Endodermal cell (in vitro differentiated cells): ENCODE results near the gene CCSER1. TPM values are rescaled to one million over a fixed set of nuclear protein-coding genes. Genes with fewer than 3 reads are reported as not detected.

ENCODE experiments used
- DNase-seq: peaks from one replicate; pipeline ENCODE4 v3.0.0-alpha.2; 2017
- H3K27ac ChIP-seq: 2 replicates; pipeline ENCODE4 v1.5.1; 2013; ENCODE audit warnings: mild to moderate bottlenecking, low read depth, low read length, moderate library complexity
- H3K27me3 ChIP-seq: 2 replicates; pipeline ENCODE4 v1.6.1; 2013; ENCODE audit warnings: mild to moderate bottlenecking, low read length, moderate library complexity; ENCODE audit not compliant: insufficient read depth, control insufficient read depth, poor library complexity, severe bottlenecking
- H3K36me3 ChIP-seq: 2 replicates; pipeline ENCODE4 v1.7.0; 2013; ENCODE audit warnings: mild to moderate bottlenecking, low read length, moderate library complexity; ENCODE audit not compliant: control insufficient read depth, insufficient read depth
- H3K4me1 ChIP-seq: one replicate; pipeline ENCODE4 v1.7.0; 2013; ENCODE audit warnings: low read length; ENCODE audit not compliant: control insufficient read depth, insufficient read depth
- H3K4me3 ChIP-seq: 2 replicates; pipeline ENCODE4 v1.5.1; 2013; ENCODE audit warnings: mild to moderate bottlenecking, low read length, moderate library complexity
- H3K9ac ChIP-seq: 2 replicates; pipeline ENCODE4 v1.6.1; 2013; ENCODE audit warnings: mild to moderate bottlenecking, low read length, moderate library complexity; ENCODE audit not compliant: poor library complexity, severe bottlenecking; ENCODE audit errors: extremely low read depth
- H3K9me3 ChIP-seq: 2 replicates; pipeline ENCODE4 v1.6.1; 2013; ENCODE audit warnings: mild to moderate bottlenecking, low read length, moderate library complexity; ENCODE audit not compliant: control insufficient read depth
- H3K27ac Mint-ChIP-seq: 2 replicates; pipeline ENCODE4 v1.8.0; 2020; ENCODE audit warnings: mixed read lengths
- H3K27me3 Mint-ChIP-seq: 2 replicates; pipeline ENCODE4 v1.8.0; 2021; ENCODE audit warnings: mild to moderate bottlenecking, mixed read lengths; ENCODE audit not compliant: insufficient read depth
- H3K36me3 Mint-ChIP-seq: 2 replicates; pipeline ENCODE4 v1.8.0; 2020; ENCODE audit warnings: low read depth, mixed read lengths
- H3K4me1 Mint-ChIP-seq: 2 replicates; pipeline ENCODE4 v1.8.0; 2020; ENCODE audit warnings: mixed read lengths
- H3K4me3 Mint-ChIP-seq: 2 replicates; pipeline ENCODE4 v1.8.0; 2020; ENCODE audit warnings: mild to moderate bottlenecking, moderate library complexity, mixed read lengths
- H3K9me3 Mint-ChIP-seq: 2 replicates; pipeline ENCODE4 v1.8.0; 2020; ENCODE audit warnings: mild to moderate bottlenecking, mixed read lengths
- WGBS, 2 experiments: methylation state at CpG; one replicate each; pipeline versions ENCODE4 v1.1.5 to v1.1.7; 2013; ENCODE audit warnings: missing lambda C conversion rate in 2 of 2, mixed read lengths in 1 of 2; ENCODE audit not compliant: insufficient coverage in 1 of 2, insufficient read length in 1 of 2; 5-methylcytosine and 5-hydroxymethylcytosine counted together
- long read RNA-seq, 4 experiments: library from polyadenylated mRNA in 2 of 4; library from RNA in 1 of 4; library from capped mRNA in 1 of 4; stranded (forward) in 3 of 4; unstranded in 1 of 4; transcript quantifications; one replicate each; pipeline ENCODE4 v2.0.0, GENCODE V29; 2020 to 2021; ENCODE audit warnings: inconsistent platforms in 1 of 4
- polyA plus RNA-seq, 2 experiments: library from polyadenylated mRNA; stranded (reverse); fragments of 50-300 nt; gene quantifications; one replicate each; pipeline ENCODE4 v1.2.3, GENCODE V29; 2013
- total RNA-seq, 2 donors: library from RNA; stranded (reverse); fragmentation: NEBNext Ultra II Directional in 1 of 2; extraction: Animal tissue kit (Norgen Biotek cat#: 25700) in 1 of 2; gene quantifications; 2 replicates in 1 of 2; 3 replicates in 1 of 2; pipeline ENCODE4 v1.2.1, GENCODE V29; 2021
- TF ChIP-seq, protein P1 (sequence below): fragments of 200-600 bp; sonication (generic); conservative IDR thresholded peaks from 2 replicates; pipeline ENCODE4 v1.5.0; 2021; ENCODE audit warnings: antibody characterized with exemption, mild to moderate bottlenecking

Gene CCSER1
- total RNA-seq: 1 to 10 TPM; 1.1 to 2.2 TPM
- 1.8 TPM for polyA plus RNA-seq (2013, experiment 1 of 2)
- polyA plus RNA-seq (2013, experiment 2 of 2): 1.0 TPM
- long read RNA-seq, experiment 1, partial matches to known transcripts: 0 of 1 reads
- long read RNA-seq, experiment 1, other reads (novel, unspliced or antisense): 1 of 1 reads
- long read RNA-seq, experiment 2: 0 reads
- long read RNA-seq, experiment 3: 0 reads
- long read RNA-seq, experiment 4: 0 reads

GRCh38 chr4:90127223-90127705 lies at the start of gene CCSER1:
Gene CCSER1 (plus strand): TSS chr4:90127394.
- H3K9ac ChIP-seq: peak within 1 kb of the TSS; percentile 26
- Mint-ChIP-seq H3K27ac (peak within 1 kb of the TSS; percentile 25), H3K27me3 (peaks cover 43% of the 10 kb centered on the region), H3K4me1 (peaks cover 10% of the 10 kb centered on the region), H3K9me3 (no peaks in the 10 kb centered on the region), H3K36me3 (no peaks in the 10 kb centered on the region), H3K4me3 (peak within 1 kb of the TSS; percentile 75)
- no peaks in the 10 kb centered on the region for H3K4me1 ChIP-seq
- peak within 1 kb of the TSS; percentile 88 for H3K4me3 ChIP-seq
- 0 to 2% methylated on average over 10 to 35 of the region's 35 CpGs for WGBS, 2 experiments
- no peak within 1 kb of the TSS for H3K27ac ChIP-seq
- no peaks in the 10 kb centered on the region for H3K9me3 ChIP-seq
- H3K27me3 ChIP-seq: peaks cover 48% of the 10 kb centered on the region
- peak; percentile 80 for DNase-seq
- no peaks in the 10 kb centered on the region for H3K36me3 ChIP-seq
- TF ChIP-seq, protein P1, sequence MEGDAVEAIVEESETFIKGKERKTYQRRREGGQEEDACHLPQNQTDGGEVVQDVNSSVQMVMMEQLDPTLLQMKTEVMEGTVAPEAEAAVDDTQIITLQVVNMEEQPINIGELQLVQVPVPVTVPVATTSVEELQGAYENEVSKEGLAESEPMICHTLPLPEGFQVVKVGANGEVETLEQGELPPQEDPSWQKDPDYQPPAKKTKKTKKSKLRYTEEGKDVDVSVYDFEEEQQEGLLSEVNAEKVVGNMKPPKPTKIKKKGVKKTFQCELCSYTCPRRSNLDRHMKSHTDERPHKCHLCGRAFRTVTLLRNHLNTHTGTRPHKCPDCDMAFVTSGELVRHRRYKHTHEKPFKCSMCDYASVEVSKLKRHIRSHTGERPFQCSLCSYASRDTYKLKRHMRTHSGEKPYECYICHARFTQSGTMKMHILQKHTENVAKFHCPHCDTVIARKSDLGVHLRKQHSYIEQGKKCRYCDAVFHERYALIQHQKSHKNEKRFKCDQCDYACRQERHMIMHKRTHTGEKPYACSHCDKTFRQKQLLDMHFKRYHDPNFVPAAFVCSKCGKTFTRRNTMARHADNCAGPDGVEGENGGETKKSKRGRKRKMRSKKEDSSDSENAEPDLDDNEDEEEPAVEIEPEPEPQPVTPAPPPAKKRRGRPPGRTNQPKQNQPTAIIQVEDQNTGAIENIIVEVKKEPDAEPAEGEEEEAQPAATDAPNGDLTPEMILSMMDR: no peak

DNA sequence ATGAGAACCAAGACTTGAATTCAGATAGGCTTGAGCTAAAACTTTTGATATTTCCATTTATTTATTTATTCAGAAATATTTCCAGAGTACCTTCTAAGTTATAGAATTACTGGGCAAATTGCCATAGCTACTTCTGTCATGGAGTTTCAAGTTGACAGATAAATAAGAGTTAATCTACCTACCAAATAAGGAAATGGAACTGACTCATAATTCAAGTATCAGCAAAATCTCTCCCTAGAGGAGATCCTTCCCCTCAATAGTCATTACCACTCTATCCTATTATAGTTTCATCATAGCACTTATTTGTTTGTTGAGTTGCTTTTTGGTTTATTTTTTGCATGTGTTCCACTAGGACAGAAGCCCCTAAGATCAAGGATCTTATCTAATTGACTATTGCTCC lies 48.8 kb upstream of the CCSER1 start:
- H3K9ac ChIP-seq: no peak overlapping the region
- peaks cover 10% of the 10 kb centered on the region for H3K4me1 ChIP-seq
- Mint-ChIP-seq H3K4me3 (no peak overlapping the region), H3K4me1 (peaks cover 19% of the 10 kb centered on the region), H3K9me3 (no peaks in the 10 kb centered on the region), H3K27me3 (peaks cover 37% of the 10 kb centered on the region), H3K27ac (no peak overlapping the region), H3K36me3 (no peaks in the 10 kb centered on the region)
- no peak overlapping the region for H3K27ac ChIP-seq
- H3K36me3 ChIP-seq: no peaks in the 10 kb centered on the region
- H3K9me3 ChIP-seq: no peaks in the 10 kb centered on the region
- no peak overlapping the region for H3K4me3 ChIP-seq
- no peaks in the 10 kb centered on the region for H3K27me3 ChIP-seq
- no peak for DNase-seq
- TF ChIP-seq, protein P1: no peak

DNA sequence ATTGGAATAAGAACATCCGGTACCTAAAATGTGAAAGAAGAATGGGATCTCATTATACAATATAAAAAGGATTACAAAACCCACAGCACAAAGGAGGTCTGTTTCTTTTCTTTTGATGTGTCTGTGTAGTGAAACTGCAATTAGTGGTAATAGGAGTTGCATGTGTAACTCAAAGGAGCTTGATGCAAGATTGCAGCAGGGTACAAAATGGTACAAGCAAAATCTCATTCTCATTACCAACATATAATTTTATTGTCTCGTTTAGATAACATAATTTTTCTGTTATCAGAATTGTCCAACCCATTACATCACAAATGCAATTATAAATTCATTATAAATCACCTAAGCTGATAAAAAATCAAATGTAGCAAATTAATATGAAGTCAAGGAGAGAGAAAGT lies 47.1 kb upstream of the CCSER1 start:
- TF ChIP-seq, protein P1: no peak
- H3K9me3 ChIP-seq: no peaks in the 10 kb centered on the region

More for the DNA sequence above, 47.1 kb upstream of the CCSER1 start:
- DNase-seq: no peak
- Mint-ChIP-seq H3K9me3 (no peaks in the 10 kb centered on the region), H3K4me1 (peaks cover 13% of the 10 kb centered on the region), H3K27me3 (peaks cover 29% of the 10 kb centered on the region), H3K36me3 (no peaks in the 10 kb centered on the region), H3K27ac (no peak overlapping the region), H3K4me3 (no peak overlapping the region)
- no peaks in the 10 kb centered on the region for H3K36me3 ChIP-seq
- H3K27me3 ChIP-seq: no peaks in the 10 kb centered on the region
- WGBS, 2 experiments: 87% methylated on average over 2 of the region's 2 CpGs; no CpG with 5 or more reads in 1 of the 2 experiments
- peaks cover 10% of the 10 kb centered on the region for H3K4me1 ChIP-seq
- H3K27ac ChIP-seq: no peak overlapping the region
- H3K9ac ChIP-seq: no peak overlapping the region
- no peak overlapping the region for H3K4me3 ChIP-seq
